IMR-90 (cell line): ENCODE measurements around the gene PSEN1.

Experiments used
- MXI1 ChIP-seq: IDR thresholded peaks from 2 replicates; pipeline ENCODE4 v1.6.1; 2012; ENCODE audit warnings: low read depth, mild to moderate bottlenecking, low read length, moderate library complexity, borderline replicate concordance
- POLR2A ChIP-seq: IDR thresholded peaks from 2 replicates; pipeline ENCODE4 v1.6.1; 2012; ENCODE audit warnings: mild to moderate bottlenecking, low read depth, low read length
- RCOR1 ChIP-seq: IDR thresholded peaks from 2 replicates; pipeline ENCODE4 v1.6.1; 2012; ENCODE audit warnings: mild to moderate bottlenecking, low read length, improper control_type of control experiment; ENCODE audit not compliant: insufficient replicate concordance
- TF ChIP-seq, protein P1 (sequence below): fragments of 150-350 bp; IDR thresholded peaks from 2 replicates; pipeline ENCODE4 v1.6.1; 2017; ENCODE audit warnings: mild to moderate bottlenecking, antibody characterized with exemption, low read length, low read depth
- TF ChIP-seq, protein P2 (sequence below): conservative IDR thresholded peaks from 2 replicates; pipeline ENCODE4 v1.5.1; 2012; ENCODE audit warnings: mild to moderate bottlenecking, low read depth, low read length, improper control_type of control experiment
- TF ChIP-seq, protein P3 (sequence below): fragments of 150-350 bp; IDR thresholded peaks from 2 replicates; pipeline ENCODE4 v1.6.1; 2016; ENCODE audit warnings: low read depth, mild to moderate bottlenecking, low read length, moderate library complexity, borderline replicate concordance

DNA sequence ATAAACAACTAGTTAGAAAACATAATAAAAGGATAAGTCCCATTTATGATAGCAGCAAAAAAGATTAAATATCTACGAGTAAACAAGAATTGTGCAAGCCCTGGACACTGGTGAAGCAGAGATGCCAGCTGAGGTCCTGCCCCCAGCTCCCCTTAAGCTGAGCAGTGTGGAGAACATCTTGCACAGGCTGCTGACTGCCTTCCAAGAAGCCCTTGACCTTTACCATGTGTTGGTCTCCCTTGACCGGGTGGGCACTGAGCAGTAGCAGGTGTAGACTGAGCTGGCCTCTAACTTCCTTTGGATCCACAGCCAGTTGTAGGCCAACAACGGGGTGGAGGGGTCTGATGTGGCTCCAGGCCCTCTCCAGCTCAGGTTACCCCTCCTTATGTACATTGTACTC lies 53.3 kb downstream of the PSEN1 start:
- TF ChIP-seq, protein P1, sequence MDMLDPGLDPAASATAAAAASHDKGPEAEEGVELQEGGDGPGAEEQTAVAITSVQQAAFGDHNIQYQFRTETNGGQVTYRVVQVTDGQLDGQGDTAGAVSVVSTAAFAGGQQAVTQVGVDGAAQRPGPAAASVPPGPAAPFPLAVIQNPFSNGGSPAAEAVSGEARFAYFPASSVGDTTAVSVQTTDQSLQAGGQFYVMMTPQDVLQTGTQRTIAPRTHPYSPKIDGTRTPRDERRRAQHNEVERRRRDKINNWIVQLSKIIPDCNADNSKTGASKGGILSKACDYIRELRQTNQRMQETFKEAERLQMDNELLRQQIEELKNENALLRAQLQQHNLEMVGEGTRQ: no peak
- TF ChIP-seq MXI1 (no peak), RCOR1 (no peak), POLR2A (no peak)
- TF ChIP-seq, protein P2, sequence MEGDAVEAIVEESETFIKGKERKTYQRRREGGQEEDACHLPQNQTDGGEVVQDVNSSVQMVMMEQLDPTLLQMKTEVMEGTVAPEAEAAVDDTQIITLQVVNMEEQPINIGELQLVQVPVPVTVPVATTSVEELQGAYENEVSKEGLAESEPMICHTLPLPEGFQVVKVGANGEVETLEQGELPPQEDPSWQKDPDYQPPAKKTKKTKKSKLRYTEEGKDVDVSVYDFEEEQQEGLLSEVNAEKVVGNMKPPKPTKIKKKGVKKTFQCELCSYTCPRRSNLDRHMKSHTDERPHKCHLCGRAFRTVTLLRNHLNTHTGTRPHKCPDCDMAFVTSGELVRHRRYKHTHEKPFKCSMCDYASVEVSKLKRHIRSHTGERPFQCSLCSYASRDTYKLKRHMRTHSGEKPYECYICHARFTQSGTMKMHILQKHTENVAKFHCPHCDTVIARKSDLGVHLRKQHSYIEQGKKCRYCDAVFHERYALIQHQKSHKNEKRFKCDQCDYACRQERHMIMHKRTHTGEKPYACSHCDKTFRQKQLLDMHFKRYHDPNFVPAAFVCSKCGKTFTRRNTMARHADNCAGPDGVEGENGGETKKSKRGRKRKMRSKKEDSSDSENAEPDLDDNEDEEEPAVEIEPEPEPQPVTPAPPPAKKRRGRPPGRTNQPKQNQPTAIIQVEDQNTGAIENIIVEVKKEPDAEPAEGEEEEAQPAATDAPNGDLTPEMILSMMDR: no peak
- TF ChIP-seq, protein P3, sequence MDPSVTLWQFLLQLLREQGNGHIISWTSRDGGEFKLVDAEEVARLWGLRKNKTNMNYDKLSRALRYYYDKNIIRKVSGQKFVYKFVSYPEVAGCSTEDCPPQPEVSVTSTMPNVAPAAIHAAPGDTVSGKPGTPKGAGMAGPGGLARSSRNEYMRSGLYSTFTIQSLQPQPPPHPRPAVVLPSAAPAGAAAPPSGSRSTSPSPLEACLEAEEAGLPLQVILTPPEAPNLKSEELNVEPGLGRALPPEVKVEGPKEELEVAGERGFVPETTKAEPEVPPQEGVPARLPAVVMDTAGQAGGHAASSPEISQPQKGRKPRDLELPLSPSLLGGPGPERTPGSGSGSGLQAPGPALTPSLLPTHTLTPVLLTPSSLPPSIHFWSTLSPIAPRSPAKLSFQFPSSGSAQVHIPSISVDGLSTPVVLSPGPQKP: no peak
